GM18508 (cell line): ENCODE results near the gene MON1A.
"Not testable (repeated sequence)": the region's sequence is repeated elsewhere in the genome, so short reads cannot be mapped to it uniquely, and the experiment has no call there.

ENCODE experiments used
- ATAC-seq: cut with Tn5 transposase; IDR thresholded peaks from one replicate; pipeline ENCODE4 v1.9.1; 2021; ENCODE audit warnings: moderate number of reproducible peaks; ENCODE audit not compliant: insufficient read depth, unreplicated experiment

MON1A gene

GRCh38 chr3:49924683-49925082 is 4.9 kb downstream of the MON1A start:
- no peak for ATAC-seq

- not testable (repeated sequence) for ATAC-seq
Observed at GRCh38 chr3:49917806-49918590, 11.6 kb downstream of the MON1A start.

GRCh38 chr3:49916686-49917085 is 12.9 kb downstream of the MON1A start:
- ATAC-seq, result no peak

- no peak for ATAC-seq
Observed at GRCh38 chr3:49914906-49915305, 14.7 kb downstream of the MON1A start.

- ATAC-seq, result no peak
Observed at GRCh38 chr3:49912881-49913281, 16.7 kb downstream of the MON1A start.

- ATAC-seq, result no peak
Observed at GRCh38 chr3:49911611-49912010, 18.0 kb downstream of the MON1A start.

GRCh38 chr3:49911124-49911420 is 18.5 kb downstream of the MON1A start:
- ATAC-seq, result no peak

- no peak for ATAC-seq
Observed at GRCh38 chr3:49910409-49911123, 19.0 kb downstream of the MON1A start.

- no peak for ATAC-seq
Observed at GRCh38 chr3:49908373-49909199, 21.0 kb downstream of the MON1A start.

GRCh38 chr3:49906073-49906743 is 23.4 kb downstream of the MON1A start:
- no peak for ATAC-seq

GRCh38 chr3:49904448-49904847 is 25.2 kb downstream of the MON1A start:
- not testable (repeated sequence) for ATAC-seq

GRCh38 chr3:49903451-49904424 is 25.9 kb downstream of the MON1A start, which contains the start of gene MST1R:
TSS of gene MST1R (minus strand) at chr3:49903873. CDS start at chr3:49903609, 264 bp downstream.
- no peak for ATAC-seq

GRCh38 chr3:49902511-49903345 is 26.9 kb downstream of the MON1A start:
- ATAC-seq, result no peak

GRCh38 chr3:49901366-49902339 is 28.0 kb downstream of the MON1A start:
- no peak for ATAC-seq

GRCh38 chr3:49900491-49901153 is 29.0 kb downstream of the MON1A start:
- ATAC-seq, result no peak

GRCh38 chr3:49899815-49900214 is 29.8 kb downstream of the MON1A start:
- ATAC-seq, result no peak

- no peak for ATAC-seq
Observed at GRCh38 chr3:49898991-49899390, 30.6 kb downstream of the MON1A start.
